ENCODE results near the gene IGFBP4.

The IGFBP4 gene

GRCh38 chr17:40470932-40471828, 27.9 kb downstream of the IGFBP4 start:
- in situ Hi-C loops (cut with MboI; ENCODE audit: low sequenced_read_pairs): no loop called here

GRCh38 chr17:40471846-40472732, 28.8 kb downstream of the IGFBP4 start:
- in situ Hi-C loops (cut with MboI; ENCODE audit: low sequenced_read_pairs): no loop called here

- in situ Hi-C loops (cut with MboI; ENCODE audit: low sequenced_read_pairs): no loop called here
These were observed 29.6 kb downstream of the IGFBP4 start for GRCh38 chr17:40472733-40473452.

GRCh38 chr17:40473573-40474365, 30.5 kb downstream of the IGFBP4 start:
- in situ Hi-C loops (cut with MboI; ENCODE audit: low sequenced_read_pairs): no loop called here

- in situ Hi-C loops (cut with MboI; ENCODE audit: low sequenced_read_pairs): no loop called here
These were observed 31.3 kb downstream of the IGFBP4 start for GRCh38 chr17:40474419-40475002.

- in situ Hi-C loops (cut with MboI; ENCODE audit: low sequenced_read_pairs): no loop called here
These were observed 32.1 kb downstream of the IGFBP4 start for GRCh38 chr17:40475234-40475908.

- in situ Hi-C loops (cut with MboI; ENCODE audit: low sequenced_read_pairs): no loop called here
These were observed 34.5 kb downstream of the IGFBP4 start for GRCh38 chr17:40477796-40478195.

- in situ Hi-C loops (cut with MboI; ENCODE audit: low sequenced_read_pairs): no loop called here
These were observed 35.2 kb downstream of the IGFBP4 start for GRCh38 chr17:40478486-40478885.

- in situ Hi-C loops (cut with MboI; ENCODE audit: low sequenced_read_pairs): no loop called here
These were observed 36.7 kb downstream of the IGFBP4 start for GRCh38 chr17:40479754-40480480.

GRCh38 chr17:40480501-40481003, 37.3 kb downstream of the IGFBP4 start:
- in situ Hi-C loops (cut with MboI; ENCODE audit: low sequenced_read_pairs): no loop called here

- in situ Hi-C loops (cut with MboI; ENCODE audit: low sequenced_read_pairs): no loop called here
These were observed 37.9 kb downstream of the IGFBP4 start for GRCh38 chr17:40481106-40481505.

- in situ Hi-C loops (cut with MboI; ENCODE audit: low sequenced_read_pairs): no loop called here
These were observed 39.5 kb downstream of the IGFBP4 start for GRCh38 chr17:40482722-40483121.

- in situ Hi-C loops (cut with MboI; ENCODE audit: low sequenced_read_pairs): no loop called here
These were observed 40.4 kb downstream of the IGFBP4 start for GRCh38 chr17:40483679-40484078.

GRCh38 chr17:40484285-40484972, 41.2 kb downstream of the IGFBP4 start:
- in situ Hi-C loops (cut with MboI; ENCODE audit: low sequenced_read_pairs): no loop called here

GRCh38 chr17:40484973-40485530, 41.8 kb downstream of the IGFBP4 start:
- in situ Hi-C loops (cut with MboI; ENCODE audit: low sequenced_read_pairs): no loop called here

GRCh38 chr17:40485851-40486521, 42.7 kb downstream of the IGFBP4 start:
- in situ Hi-C loops (cut with MboI; ENCODE audit: low sequenced_read_pairs): no loop called here

Data from hTERT RPE-1 (cell line).